Suprapubic skin (tissue), 3 donors: ENCODE data around the gene EPB41.

Experiments
- CTCF ChIP-seq, 2 donors: fragments of 200-600 bp in 1 of 2; fragments of 450-650 bp in 1 of 2; sonication (generic) in 1 of 2; IDR thresholded peaks; one replicate each; pipeline ENCODE4 v1.5.1; 2016 to 2019; ENCODE audit warnings: antibody characterized with exemption in 2 of 2, mild to moderate bottlenecking in 1 of 2, moderate library complexity in 1 of 2
- EP300 ChIP-seq: sonication (generic); formaldehyde crosslinking; IDR thresholded peaks from one replicate; pipeline ENCODE4 v1.6.1; 2017; ENCODE audit warnings: antibody characterized with exemption
- POLR2A ChIP-seq, 2 donors: fragments of 450-650 bp; IDR thresholded peaks; one replicate each; pipeline ENCODE4 v1.6.1; 2017; ENCODE audit warnings: antibody characterized with exemption in 2 of 2, mild to moderate bottlenecking in 2 of 2, moderate library complexity in 2 of 2

GRCh38 chr1:28877132-28877781, 37.1 kb upstream of the EPB41 start:
- TF ChIP-seq CTCF (IDR thresholded peaks at IDR 0.05) (peak; percentile 85 to 88), EP300 (no peak), POLR2A (IDR thresholded peaks at IDR 0.05) (no peak)
